ENCODE measurements around the gene MEGF6.

Gene MEGF6

GRCh38 chr1:3570066-3570986 is 41.0 kb downstream of the MEGF6 start:
- no peak for DNase-seq (ENCODE audit: low read depth)

- no peak for DNase-seq (ENCODE audit: low read depth)
These were observed 41.9 kb downstream of the MEGF6 start for GRCh38 chr1:3569436-3569835.

DNA sequence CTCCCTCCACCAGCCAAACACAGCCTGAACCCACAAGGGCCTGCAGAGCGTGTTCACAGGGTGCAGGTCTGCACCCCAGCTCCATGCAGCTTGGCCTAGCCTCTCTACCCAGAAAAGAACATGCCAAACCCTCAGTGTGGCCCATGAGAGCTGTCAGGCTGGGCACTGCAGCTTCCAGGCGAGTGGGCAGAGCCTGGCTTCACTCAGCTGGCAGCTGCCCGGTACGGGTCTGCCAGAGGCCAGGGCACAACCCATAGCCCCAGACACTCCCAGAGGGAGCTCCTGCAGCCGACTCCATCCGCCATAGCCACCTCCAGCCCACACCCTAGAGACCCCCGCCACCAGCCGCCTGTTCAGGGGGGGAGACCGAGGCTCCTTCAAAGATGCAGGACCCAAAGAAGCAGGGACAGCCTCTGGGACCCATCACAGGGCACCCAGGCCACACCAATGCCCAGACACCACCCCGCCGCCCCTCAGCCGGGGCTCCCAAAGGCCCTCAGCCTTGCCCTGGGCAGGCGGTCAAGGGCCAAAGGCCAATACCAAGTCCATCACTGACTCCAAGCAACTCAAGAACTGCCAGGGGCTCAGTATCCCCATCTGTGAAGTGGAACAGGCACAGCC is 42.4 kb downstream of the MEGF6 start:
- DNase-seq (ENCODE audit: low read depth): no peak

DNA sequence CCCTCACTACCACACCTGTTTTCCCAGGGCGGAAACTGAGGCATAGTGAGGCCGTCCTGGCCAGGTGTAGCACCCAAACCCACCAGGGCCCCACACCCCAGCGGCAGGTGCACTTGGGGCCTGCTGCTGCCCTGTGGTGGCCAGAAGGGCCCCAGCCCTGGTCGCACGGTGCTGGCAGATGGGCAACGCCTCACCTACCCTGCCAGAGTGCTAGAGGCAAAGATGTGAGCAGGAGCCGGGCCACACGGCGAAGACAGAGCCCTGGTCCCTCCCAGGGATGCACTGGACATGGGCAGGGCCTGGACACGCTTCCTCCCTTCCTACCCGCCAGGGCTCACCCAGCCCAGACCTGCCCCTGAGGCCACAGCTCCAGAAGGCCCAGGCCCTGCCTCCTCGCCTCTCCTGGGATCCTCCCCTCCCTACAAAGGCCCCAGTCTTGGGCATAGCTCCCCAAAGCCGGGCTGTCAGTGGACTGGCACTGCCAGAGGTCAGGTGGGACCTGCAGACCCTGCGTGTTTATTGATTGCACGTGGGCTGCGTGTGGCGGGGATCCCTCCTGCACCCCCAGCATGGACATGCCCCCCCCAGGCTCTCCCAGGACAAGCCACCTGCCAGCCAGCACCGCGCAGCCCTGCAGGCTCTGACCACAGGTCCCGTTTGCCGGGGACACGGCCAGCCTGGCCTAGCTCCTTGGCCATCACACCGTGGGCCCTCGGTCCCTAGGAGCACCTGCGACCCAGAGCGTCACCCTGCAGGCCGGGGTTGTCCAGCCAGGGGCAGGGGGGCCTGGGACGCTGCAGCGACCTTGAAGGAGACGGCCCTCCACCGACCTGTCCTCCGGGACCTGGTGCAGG is 44.1 kb downstream of the MEGF6 start:
- no peak for DNase-seq (ENCODE audit: low read depth)

- DNase-seq (ENCODE audit: low read depth): no peak
These were observed 45.1 kb downstream of the MEGF6 start for GRCh38 chr1:3566003-3566885.

DNA sequence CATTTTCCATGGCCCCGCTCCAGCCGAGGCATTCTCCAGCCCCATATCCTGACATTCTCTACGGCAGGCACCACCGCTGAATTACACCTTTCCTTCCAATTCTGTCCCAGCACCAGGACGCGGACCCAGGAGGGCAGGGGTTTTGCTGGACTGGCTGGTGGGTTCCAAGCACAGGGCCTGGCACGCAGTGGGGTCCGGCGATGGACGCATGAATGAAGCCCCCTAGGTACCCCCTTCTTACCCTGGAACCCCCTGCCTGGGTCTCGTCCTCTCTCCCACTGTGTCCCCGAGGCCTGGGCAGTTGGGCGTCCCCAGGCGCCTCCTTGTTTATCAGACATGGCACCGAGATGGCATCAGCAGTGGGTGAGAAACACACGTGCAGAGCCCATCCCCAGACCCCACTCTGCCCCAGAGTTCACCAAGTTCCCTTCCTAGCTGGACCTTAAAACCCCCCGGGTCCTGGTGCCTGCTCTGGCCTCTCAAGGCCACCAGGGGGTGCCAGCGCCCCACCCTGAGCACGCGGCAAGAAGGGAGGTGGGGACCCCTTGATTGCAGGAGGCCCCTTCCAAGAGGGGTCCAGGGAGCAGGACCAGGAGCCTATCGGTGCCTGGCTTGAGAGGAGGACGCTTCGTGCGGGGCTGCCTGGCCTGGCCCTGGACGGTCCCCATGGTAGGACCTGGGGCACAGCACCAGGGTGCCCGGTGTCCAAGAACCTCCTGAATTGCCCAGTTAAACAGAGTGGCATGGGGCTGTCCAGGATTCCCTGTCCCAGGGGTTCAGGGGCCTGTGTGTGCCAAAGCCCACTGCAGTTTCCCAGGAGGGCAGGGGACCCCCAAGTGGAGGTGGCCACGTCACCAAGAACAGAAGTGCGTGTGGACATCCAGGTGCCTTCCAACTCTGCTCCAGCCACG is 46.1 kb downstream of the MEGF6 start:
- DNase-seq (ENCODE audit: low read depth): peak; percentile 12

DNA sequence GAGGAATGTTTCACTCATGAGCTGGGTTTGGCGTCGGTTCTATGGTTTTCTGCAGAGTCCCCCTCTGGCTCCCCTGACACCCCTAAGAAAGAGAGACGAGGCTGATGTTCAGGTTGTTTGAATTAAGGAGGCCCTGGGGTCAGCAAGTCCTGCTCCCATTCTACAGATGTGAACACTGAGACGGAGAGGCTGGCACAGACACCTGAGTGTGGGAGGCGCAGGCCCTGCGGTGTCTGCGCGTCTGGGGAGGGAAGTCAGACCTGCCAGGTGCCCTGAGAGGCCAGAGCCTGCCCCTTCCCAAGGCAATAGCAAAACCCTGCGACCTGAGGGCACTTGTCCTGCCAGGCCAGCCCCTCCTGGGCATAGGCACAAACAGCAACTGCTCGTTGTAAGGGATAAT is 47.7 kb downstream of the MEGF6 start:
- DNase-seq (ENCODE audit: low read depth): no peak

- no peak for DNase-seq (ENCODE audit: low read depth)
These were observed 48.2 kb downstream of the MEGF6 start for GRCh38 chr1:3563125-3563524.

DNA sequence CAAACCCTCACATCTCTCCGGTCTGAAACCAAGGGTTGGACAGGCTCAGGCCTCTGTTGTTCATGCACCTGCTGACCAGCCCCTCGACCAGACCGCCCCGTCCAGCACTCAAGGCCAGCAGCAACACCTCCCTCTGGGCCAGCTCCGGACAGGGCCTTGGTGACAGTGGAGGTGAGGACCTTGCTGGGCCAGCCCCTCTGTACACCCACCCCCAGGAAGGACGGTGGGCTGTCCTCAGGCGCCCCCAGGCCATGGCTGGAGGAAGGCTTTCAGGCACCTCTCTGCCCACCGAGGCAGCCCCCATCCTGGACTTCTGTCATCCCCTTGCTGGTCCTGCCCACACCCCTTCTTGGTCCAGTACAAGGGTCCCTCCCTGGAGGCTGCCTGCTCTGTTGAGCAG is 48.6 kb downstream of the MEGF6 start:
- no peak for DNase-seq (ENCODE audit: low read depth)

- no peak for DNase-seq (ENCODE audit: low read depth)
These were observed 49.6 kb downstream of the MEGF6 start for GRCh38 chr1:3561702-3562101.

DNA sequence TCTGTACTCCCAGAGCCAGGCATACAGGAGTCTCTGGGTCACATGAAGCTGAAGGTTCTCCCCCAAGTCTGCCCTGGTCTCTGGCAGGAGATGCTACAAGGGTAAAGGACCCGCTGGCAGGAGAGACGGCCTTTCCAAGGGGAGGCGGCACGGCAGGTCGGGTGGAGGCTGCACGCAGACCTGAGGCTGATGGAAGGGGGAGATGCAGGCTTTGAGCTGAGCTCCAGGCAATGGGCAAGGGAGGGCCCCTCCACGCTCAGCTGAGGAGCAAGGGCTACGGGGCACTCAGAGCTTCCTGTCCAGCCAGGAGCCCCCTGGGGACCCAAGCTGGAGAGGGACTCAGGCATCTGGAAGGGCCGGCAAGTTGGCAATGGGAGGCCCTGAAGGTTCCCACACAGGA is 50.3 kb downstream of the MEGF6 start:
- DNase-seq (ENCODE audit: low read depth): no peak

GRCh38 chr1:3560251-3560871 is 50.9 kb downstream of the MEGF6 start:
- DNase-seq (ENCODE audit: low read depth): no peak

DNA sequence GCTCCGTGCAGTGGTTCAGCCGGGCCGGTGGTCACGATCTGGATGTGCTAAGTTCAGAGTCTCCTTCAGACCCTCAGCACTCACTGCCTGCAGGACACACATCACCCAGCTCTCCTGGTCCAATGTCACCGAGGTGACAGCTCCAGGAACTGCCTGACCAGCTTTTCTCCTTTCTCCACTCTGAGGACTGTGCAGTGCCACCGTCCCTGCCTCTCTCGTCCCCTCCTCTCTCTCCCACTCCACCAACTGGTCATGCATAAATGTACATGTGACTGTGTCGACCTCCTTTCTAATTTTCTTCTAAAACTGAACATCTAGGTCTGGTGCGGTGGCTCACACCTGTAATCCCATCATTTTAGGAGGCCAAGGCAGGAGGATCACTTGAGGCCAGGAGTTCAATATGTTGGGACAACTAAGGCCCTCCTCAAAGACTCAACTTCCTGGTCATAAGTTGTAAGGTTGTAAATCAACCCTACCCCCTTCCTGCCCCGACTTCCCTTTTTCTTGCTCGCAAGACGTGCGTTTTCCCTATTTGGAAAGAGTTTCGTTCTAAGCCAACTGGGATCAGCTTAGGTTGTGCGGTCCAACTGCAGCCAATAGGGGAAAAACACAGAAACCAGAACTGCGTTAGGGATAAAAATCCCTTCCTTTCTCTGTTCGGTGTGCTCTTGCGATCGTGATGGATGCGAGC is 53.1 kb downstream of the MEGF6 start:
- DNase-seq (ENCODE audit: low read depth): no peak

- DNase-seq (ENCODE audit: low read depth): no peak
These were observed 53.9 kb downstream of the MEGF6 start for GRCh38 chr1:3557366-3557765.

GRCh38 chr1:3556336-3556735 is 55.0 kb downstream of the MEGF6 start:
- no peak for DNase-seq (ENCODE audit: low read depth)

- no peak for DNase-seq (ENCODE audit: low read depth)
These were observed 56.0 kb downstream of the MEGF6 start for GRCh38 chr1:3555131-3555920.

- DNase-seq (ENCODE audit: low read depth): no peak
These were observed 57.4 kb downstream of the MEGF6 start for GRCh38 chr1:3553940-3554223.

- DNase-seq (ENCODE audit: low read depth): no peak
These were observed 58.0 kb downstream of the MEGF6 start for GRCh38 chr1:3553166-3553939.
